Thoracic aorta (tissue), 2 donors: ENCODE data around the gene CD302. TPM values are rescaled to one million over a fixed set of nuclear protein-coding genes. Genes with fewer than 3 reads are reported as not detected.
A peak's percentile ranks its signal among the peaks of the same experiment; 100 is the strongest.

Experiments
- ATAC-seq: fragments of 150-250 bp; one replicate; pipeline ENCODE4 v1.8.0; 2017; ENCODE audit warnings: low read depth; ENCODE audit not compliant: insufficient number of reproducible peaks, low FRiP score
- DNase-seq: peaks from one replicate; pipeline ENCODE4 v3.0.0-alpha.2; 2020; ENCODE audit warnings: low spot score
- H3K27ac ChIP-seq, 2 donors: fragments of 200-600 bp; sonication (generic); 1 replicate in 1 of 2; 2 replicates in 1 of 2; pipeline ENCODE4 v1.5.1; 2016; ENCODE audit warnings: mild to moderate bottlenecking in 2 of 2, moderate library complexity in 2 of 2
- H3K27me3 ChIP-seq: fragments of 200-600 bp; sonication (generic); replicated peaks from 2 replicates; pipeline ENCODE4 v1.6.0; 2016; ENCODE audit warnings: mild to moderate bottlenecking; ENCODE audit not compliant: insufficient read depth
- H3K36me3 ChIP-seq: fragments of 200-600 bp; sonication (generic); one replicate; pipeline ENCODE4 v1.5.1; 2016
- H3K4me1 ChIP-seq, 2 donors: fragments of 200-600 bp; sonication (generic); 1 replicate in 1 of 2; 2 replicates in 1 of 2; pipeline versions ENCODE4 v1.5.1 to v1.6.0; 2016; ENCODE audit warnings: low read depth in 2 of 2, mild to moderate bottlenecking in 1 of 2; ENCODE audit not compliant: control insufficient read depth in 1 of 2
- H3K4me3 ChIP-seq: fragments of 200-600 bp; sonication (generic); 2 replicates; pipeline ENCODE4 v1.5.1; 2016; ENCODE audit warnings: mild to moderate bottlenecking
- H3K9me3 ChIP-seq: fragments of 200-600 bp; sonication (generic); 2 replicates; pipeline ENCODE4 v1.5.1; 2016
- total RNA-seq, 2 donors: library from RNA; depleted of rRNA; stranded (reverse); fragments of >200 nt; gene quantifications; one replicate each; pipeline versions ENCODE4 v1.1.0 to v1.2.3, GENCODE V29; 2016
- TF ChIP-seq, protein P1 (sequence below): fragments of 200-600 bp; sonication (generic); IDR thresholded peaks from one replicate; pipeline ENCODE4 v1.5.1; 2019; ENCODE audit warnings: antibody characterized with exemption

The CD302 gene
- total RNA-seq, 2 donors from 2014 or later, result 110 to 115 TPM

DNA sequence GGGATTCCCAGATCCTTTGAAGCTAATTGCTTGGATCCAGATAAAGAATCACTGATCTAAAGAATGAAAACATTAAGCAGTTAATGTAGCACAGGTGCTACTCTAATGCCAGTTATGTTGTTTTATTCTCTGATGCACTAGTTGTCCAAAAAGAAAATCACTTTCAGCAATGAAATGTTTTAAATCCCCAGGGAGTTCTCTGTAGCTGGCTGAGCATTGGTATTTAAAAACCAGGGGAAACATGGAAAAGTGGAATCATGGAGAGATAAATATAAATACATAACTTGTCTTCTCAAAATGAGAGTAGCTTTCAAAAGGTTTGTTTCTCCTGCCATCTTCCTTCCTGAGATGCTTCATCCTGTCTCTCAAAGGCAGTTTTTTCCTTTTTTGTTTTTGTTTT, 37.7 kb downstream of the CD302 start:
- peak overlapping the region in 1 of 2 donors; percentile 10 for H3K27ac ChIP-seq
- no peak for ATAC-seq
- DNase-seq, result no peak
- no peaks in the 10 kb centered on the region for H3K9me3 ChIP-seq
- H3K4me3 ChIP-seq, result no peak overlapping the region
- no peaks in the 10 kb centered on the region for H3K36me3 ChIP-seq
- no peaks in the 10 kb centered on the region for H3K27me3 ChIP-seq
- TF ChIP-seq, protein P1, sequence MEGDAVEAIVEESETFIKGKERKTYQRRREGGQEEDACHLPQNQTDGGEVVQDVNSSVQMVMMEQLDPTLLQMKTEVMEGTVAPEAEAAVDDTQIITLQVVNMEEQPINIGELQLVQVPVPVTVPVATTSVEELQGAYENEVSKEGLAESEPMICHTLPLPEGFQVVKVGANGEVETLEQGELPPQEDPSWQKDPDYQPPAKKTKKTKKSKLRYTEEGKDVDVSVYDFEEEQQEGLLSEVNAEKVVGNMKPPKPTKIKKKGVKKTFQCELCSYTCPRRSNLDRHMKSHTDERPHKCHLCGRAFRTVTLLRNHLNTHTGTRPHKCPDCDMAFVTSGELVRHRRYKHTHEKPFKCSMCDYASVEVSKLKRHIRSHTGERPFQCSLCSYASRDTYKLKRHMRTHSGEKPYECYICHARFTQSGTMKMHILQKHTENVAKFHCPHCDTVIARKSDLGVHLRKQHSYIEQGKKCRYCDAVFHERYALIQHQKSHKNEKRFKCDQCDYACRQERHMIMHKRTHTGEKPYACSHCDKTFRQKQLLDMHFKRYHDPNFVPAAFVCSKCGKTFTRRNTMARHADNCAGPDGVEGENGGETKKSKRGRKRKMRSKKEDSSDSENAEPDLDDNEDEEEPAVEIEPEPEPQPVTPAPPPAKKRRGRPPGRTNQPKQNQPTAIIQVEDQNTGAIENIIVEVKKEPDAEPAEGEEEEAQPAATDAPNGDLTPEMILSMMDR, result no peak
- peaks cover 13 to 36% of the 10 kb centered on the region in 2 donors for H3K4me1 ChIP-seq

DNA sequence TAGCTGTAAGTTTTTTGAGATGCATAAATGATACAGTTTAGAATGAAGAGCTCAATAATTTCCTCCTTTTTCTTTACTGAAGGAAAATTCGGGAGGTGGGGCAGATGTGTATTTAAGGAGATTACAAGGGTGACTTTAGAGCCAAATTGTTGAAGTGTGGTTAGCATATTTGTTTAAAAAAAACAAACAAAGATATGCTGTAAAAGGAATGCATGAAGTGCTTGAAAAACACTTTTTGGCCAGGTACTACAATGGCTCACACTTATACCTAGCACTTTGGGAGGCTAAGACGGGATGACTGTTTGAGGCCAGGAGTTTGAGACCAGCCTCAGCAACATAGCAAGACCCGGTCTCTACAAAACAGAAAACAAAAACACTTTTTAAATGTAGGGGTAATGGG, 38.4 kb downstream of the CD302 start:
- Histone ChIP-seq H3K4me3 (no peak overlapping the region), H3K9me3 (no peaks in the 10 kb centered on the region), H3K36me3 (no peaks in the 10 kb centered on the region), H3K27ac (peak overlapping the region in 1 of 2 donors; percentile 10), H3K27me3 (no peaks in the 10 kb centered on the region), H3K4me1 (peaks cover 13 to 39% of the 10 kb centered on the region in 2 donors)
- no peak for DNase-seq
- TF ChIP-seq, protein P1, result no peak
- ATAC-seq, result no peak

DNA sequence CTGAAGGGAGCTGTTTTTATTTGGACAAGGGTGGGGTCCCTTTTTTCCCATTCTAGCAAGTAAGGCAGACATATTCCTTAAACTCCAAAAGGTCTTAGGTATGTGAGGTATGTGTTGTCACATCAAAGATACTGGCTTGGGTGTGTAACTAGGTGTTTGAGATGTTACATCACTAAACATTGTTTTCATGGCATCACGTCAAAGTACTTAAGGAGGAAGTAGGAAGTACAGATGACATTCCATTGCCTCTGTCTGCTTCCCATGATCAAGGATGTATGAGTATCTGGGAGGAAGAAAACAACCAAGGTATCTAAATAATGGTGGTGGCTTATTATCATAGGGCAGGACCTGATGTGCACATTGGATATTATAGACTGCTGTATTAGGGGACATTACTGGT, 39.3 kb downstream of the CD302 start:
- no peak for ATAC-seq
- no peak for DNase-seq
- Histone ChIP-seq H3K36me3 (no peaks in the 10 kb centered on the region), H3K4me3 (no peak overlapping the region), H3K27me3 (no peaks in the 10 kb centered on the region), H3K9me3 (no peaks in the 10 kb centered on the region), H3K27ac (no peak overlapping the region), H3K4me1 (peaks cover 13 to 48% of the 10 kb centered on the region in 2 donors)
- TF ChIP-seq, protein P1, result no peak

DNA sequence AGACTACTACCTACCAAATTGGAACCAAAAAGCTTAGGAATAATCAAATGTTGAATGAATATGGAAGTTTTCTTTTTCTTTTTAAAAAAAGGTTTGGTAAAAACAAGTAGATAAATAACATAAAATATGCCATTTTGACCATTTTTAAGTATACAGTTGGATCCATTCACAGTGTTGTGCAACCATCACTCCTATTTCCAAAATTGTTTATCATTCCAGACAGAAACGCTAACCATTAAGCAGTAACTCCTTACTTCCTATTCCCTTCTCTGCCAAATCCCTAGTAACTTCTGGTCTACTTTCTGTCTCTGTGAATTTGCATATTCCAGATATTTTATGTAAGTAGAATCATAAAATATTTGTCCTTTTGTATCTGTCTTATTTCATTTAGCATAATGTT, 39.8 kb downstream of the CD302 start:
- ATAC-seq, result no peak
- no peaks in the 10 kb centered on the region for H3K36me3 ChIP-seq
- TF ChIP-seq, protein P1, result no peak

DNA sequence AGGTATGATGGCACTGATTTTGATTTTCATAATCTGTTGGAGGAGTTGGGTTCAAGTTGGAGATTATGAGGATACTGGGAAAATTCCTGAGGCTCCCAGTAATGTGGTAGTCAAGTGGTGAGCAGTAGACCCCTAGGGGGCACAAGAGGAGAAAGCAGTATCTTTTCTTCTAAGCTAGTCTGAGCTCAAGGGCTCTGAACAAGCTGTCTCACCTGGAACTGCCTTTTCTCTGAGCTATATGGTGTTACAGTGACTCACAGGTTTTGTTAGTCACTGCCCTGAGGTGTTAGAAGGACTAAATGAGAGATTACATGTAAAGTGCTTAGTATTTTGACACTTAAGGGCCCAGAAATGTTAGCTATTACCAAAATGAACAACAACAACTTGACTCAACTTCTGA, 42.2 kb downstream of the CD302 start:
- Histone ChIP-seq H3K4me3 (no peak overlapping the region), H3K36me3 (peaks cover 9% of the 10 kb centered on the region), H3K9me3 (no peaks in the 10 kb centered on the region), H3K4me1 (peaks cover 13 to 46% of the 10 kb centered on the region in 2 donors), H3K27ac (no peak overlapping the region), H3K27me3 (no peaks in the 10 kb centered on the region)
- ATAC-seq (no peak), DNase-seq (no peak)
- TF ChIP-seq, protein P1, result no peak

More for the DNA sequence above, 39.8 kb downstream of the CD302 start:
- peaks cover 13 to 51% of the 10 kb centered on the region in 2 donors for H3K4me1 ChIP-seq
- H3K9me3 ChIP-seq, result no peaks in the 10 kb centered on the region
- DNase-seq, result no peak
- no peaks in the 10 kb centered on the region for H3K27me3 ChIP-seq
- peak overlapping the region in 1 of 2 donors; percentile 15 for H3K27ac ChIP-seq
- H3K4me3 ChIP-seq, result no peak overlapping the region
